Smooth muscle cell of trachea (primary cell): ENCODE measurements around the gene ADAMTS18. TPM values are rescaled to one million over a fixed set of nuclear protein-coding genes. Genes with fewer than 3 reads are reported as not detected.

Experiments
- total RNA-seq: library from RNA; depleted of rRNA; stranded (reverse); fragments of >200 nt; gene quantifications from 2 replicates; pipeline ENCODE4 v1.2.1, GENCODE V29; 2014

The ADAMTS18 gene
- not detected in 2 replicates for total RNA-seq

DNA sequence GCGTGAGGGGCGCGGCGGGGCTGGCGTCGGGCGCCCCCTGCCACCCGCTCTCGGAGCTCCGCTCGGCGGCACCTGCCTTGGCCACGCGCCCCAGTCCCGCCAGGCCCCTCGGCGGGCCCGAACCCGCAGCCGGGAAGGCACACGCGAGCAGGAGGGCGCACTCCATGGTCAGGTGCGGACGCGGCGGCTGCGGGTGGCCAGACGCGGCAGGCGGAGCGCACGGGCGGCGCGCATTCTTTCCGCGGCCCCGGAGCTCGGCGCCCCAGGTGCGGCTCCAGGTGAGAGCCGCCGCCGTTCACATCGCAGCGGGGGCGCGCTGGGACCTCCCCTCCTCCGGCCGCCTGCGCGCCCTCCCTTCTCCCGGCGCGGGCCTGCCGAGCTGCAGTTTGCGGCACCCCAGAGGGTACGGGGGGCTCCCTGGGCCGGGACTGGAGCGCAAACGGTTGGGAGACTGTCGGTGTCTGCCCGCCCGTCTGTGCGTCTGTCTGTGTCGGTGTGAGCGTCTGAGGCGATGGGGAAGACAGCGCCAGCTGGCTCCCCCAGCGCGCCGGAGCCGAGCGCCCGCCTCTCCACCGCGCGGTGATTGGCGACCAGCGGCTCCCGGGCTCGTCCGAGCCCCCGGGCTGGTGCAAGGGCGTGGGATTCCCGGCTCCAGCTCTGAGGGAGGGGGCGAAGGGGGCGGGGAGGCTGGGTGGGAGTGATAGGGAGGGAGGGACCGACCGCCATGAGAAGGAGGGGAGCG is at the start of gene ADAMTS18:
TSS of gene ADAMTS18 (minus strand) at position 505 of the 742 bp plus-strand sequence. CDS start at position 166, 339 bp downstream.

Other genes starting within 250 kb of the ADAMTS18 start
- gene MON1B, start 243.8 kb downstream of the ADAMTS18 start, total RNA-seq: 11.3 and 13.9 TPM in 2 replicates
- 0.50 and 0.58 TPM in 2 replicates for gene SYCE1L, start 235.6 kb downstream of the ADAMTS18 start, total RNA-seq